22Rv1 (cell line): Measurements from ENCODE around the gene OVOL1.
"Not testable (repeated sequence)": the region's sequence is repeated elsewhere in the genome, so short reads cannot be mapped to it uniquely, and the experiment has no call there.

Experiments used
- H3K27ac ChIP-seq: fragments of 450-650 bp; 2 replicates; pipeline ENCODE4 v1.5.1; 2017
- CTCF ChIP-seq: fragments of 450-650 bp; IDR thresholded peaks from 2 replicates; pipeline ENCODE4 v1.5.1; 2017; ENCODE audit warnings: mild to moderate bottlenecking
- ZFX ChIP-seq: fragments of 450-650 bp; IDR thresholded peaks from 2 replicates; pipeline ENCODE4 v1.6.1; 2017; ENCODE audit warnings: antibody characterized with exemption, borderline replicate concordance

Gene OVOL1

GRCh38 chr11:65745049-65745448 is 41.8 kb upstream of the OVOL1 start:
- no peak for TF ChIP-seq ZFX
- TF ChIP-seq CTCF = no peak

GRCh38 chr11:65762169-65762568 is 24.7 kb upstream of the OVOL1 start:
- not testable (repeated sequence) for H3K27ac ChIP-seq

More at GRCh38 chr11:65745049-65745448, 41.8 kb upstream of the OVOL1 start:
- no peak overlapping the region for H3K27ac ChIP-seq

- H3K27ac ChIP-seq = not testable (repeated sequence)
Observed at GRCh38 chr11:65762816-65763215, 24.0 kb upstream of the OVOL1 start.

- TF ChIP-seq CTCF = no peak
- TF ChIP-seq ZFX = no peak
- 0 out of 2 replicates have a peak overlapping the region, but pooled peaks have one; percentile 7 for H3K27ac ChIP-seq
Observed at GRCh38 chr11:65764434-65764833, 22.4 kb upstream of the OVOL1 start.

GRCh38 chr11:65766535-65766934 is 20.3 kb upstream of the OVOL1 start:
- no peak for TF ChIP-seq ZFX
- TF ChIP-seq CTCF = no peak
- no peak overlapping the region for H3K27ac ChIP-seq

GRCh38 chr11:65767406-65767805 is 19.5 kb upstream of the OVOL1 start:
- no peak for TF ChIP-seq CTCF
- no peak overlapping the region for H3K27ac ChIP-seq

GRCh38 chr11:65767806-65768205 is 19.1 kb upstream of the OVOL1 start:
- not testable (repeated sequence) for H3K27ac ChIP-seq

- H3K27ac ChIP-seq = 0 out of 2 replicates have a peak overlapping the region, but pooled peaks have one; percentile 9
- TF ChIP-seq ZFX (no peak), CTCF (no peak)
Observed at GRCh38 chr11:65770951-65771567, 15.8 kb upstream of the OVOL1 start.

- TF ChIP-seq ZFX = no peak
- TF ChIP-seq CTCF = no peak
- peak overlapping the region; percentile 9; the same call in 1 of the 2 replicates for H3K27ac ChIP-seq
Observed at GRCh38 chr11:65771589-65772112, 15.2 kb upstream of the OVOL1 start.
